Measurements from ENCODE around the gene TNFAIP8.

TNFAIP8 gene

GRCh38 chr5:119356612-119357188 lies 881 bp downstream of the TNFAIP8 start:
- Histone ChIP-seq H3K27me3 (ENCODE audit: control insufficient read depth in 5 of 5, insufficient read depth in 4 of 5, low read length in 5 of 5) (no peaks in the 10 kb centered on the region), H3K4me3 (ENCODE audit: low read depth in 1 of 5, low read length in 5 of 5) (peak overlapping the region; percentile 80 to 91 (median 82)), H3K27ac (ENCODE audit: low read depth, low read length) (peak overlapping the region; percentile 91), H3K9me3 (ENCODE audit: control insufficient read depth in 5 of 5, low read length in 5 of 5) (no peaks in the 10 kb centered on the region), H3K9ac (ENCODE audit: low read length in 5 of 5) (peak overlapping the region; percentile 57 to 91 (median 77)), H3K36me3 (ENCODE audit: control insufficient read depth in 5 of 5, insufficient read depth in 5 of 5, low read length in 5 of 5) (no peaks in the 10 kb centered on the region), H3K4me1 (ENCODE audit: control insufficient read depth in 5 of 5, insufficient read depth in 5 of 5, low read length in 5 of 5) (peaks cover 0 to 80% (median 73%) of the 10 kb centered on the region in 5 donors)

- H3K36me3 ChIP-seq (ENCODE audit: control insufficient read depth in 5 of 5, insufficient read depth in 5 of 5, low read length in 5 of 5), result no peaks in the 10 kb centered on the region
- H3K9me3 ChIP-seq (ENCODE audit: control insufficient read depth in 5 of 5, low read length in 5 of 5), result no peaks in the 10 kb centered on the region
- H3K4me3 ChIP-seq (ENCODE audit: low read depth in 1 of 5, low read length in 5 of 5), result peak overlapping the region; percentile 80 to 91 (median 82)
- H3K9ac ChIP-seq (ENCODE audit: low read length in 5 of 5), result peak overlapping the region in 4 of 5 donors; percentile 72 to 91 (median 80)
- H3K27ac ChIP-seq (ENCODE audit: low read depth, low read length), result peak overlapping the region; percentile 91
- peaks cover 0 to 83% (median 77%) of the 10 kb centered on the region in 5 donors for H3K4me1 ChIP-seq (ENCODE audit: control insufficient read depth in 5 of 5, insufficient read depth in 5 of 5, low read length in 5 of 5)
- no peaks in the 10 kb centered on the region for H3K27me3 ChIP-seq (ENCODE audit: control insufficient read depth in 5 of 5, insufficient read depth in 4 of 5, low read length in 5 of 5)
Observed at GRCh38 chr5:119357270-119357669, 1.5 kb downstream of the TNFAIP8 start.

DNA sequence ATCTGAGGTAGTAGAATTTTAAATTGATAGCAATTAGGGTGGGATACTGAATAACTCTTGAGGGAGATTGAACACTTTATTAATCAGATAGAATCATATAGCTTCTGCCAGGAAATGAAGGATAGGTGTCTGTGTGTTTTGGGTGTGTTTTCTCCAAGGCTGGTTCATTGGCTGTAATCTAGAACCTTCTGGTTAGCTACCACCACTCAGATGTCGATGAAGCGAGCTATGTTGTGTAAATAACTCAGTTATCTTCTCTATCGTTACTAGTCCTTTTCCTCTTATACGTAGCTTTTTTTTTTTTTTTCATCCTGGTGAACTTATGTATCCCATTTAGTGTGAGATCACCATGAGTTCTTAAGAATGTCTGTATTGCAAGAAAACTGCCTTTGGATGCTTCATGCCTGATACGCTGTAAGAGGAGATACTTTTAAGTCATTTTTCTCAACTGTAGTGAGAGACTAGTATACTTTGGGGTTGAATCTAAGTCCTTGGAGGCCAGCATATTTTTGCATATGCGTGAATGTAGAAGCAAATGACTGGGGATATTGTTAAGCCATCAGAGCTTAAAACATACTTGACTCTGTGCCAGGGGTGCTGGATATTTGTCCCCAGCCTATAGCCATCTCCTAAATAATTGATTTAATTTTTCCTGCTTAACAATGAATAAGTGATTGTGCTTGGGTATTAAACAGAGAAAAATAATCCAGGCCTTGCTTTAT lies 2.1 kb downstream of the TNFAIP8 start:
- H3K4me3 ChIP-seq (ENCODE audit: low read depth in 1 of 5, low read length in 5 of 5), result peak overlapping the region in 4 of 5 donors; percentile 80 to 87 (median 81)
- H3K27ac ChIP-seq (ENCODE audit: low read depth, low read length), result no peak overlapping the region
- peak overlapping the region in 1 of 5 donors; percentile 72 for H3K9ac ChIP-seq (ENCODE audit: low read length in 5 of 5)

GRCh38 chr5:119358530-119358900 lies 2.7 kb downstream of the TNFAIP8 start:
- Histone ChIP-seq H3K4me3 (ENCODE audit: low read depth in 1 of 5, low read length in 5 of 5) (peak overlapping the region in 1 of 5 donors; percentile 0), H3K9ac (ENCODE audit: low read length in 5 of 5) (no peak overlapping the region), H3K4me1 (ENCODE audit: control insufficient read depth in 5 of 5, insufficient read depth in 5 of 5, low read length in 5 of 5) (peaks cover 0 to 87% (median 69%) of the 10 kb centered on the region in 5 donors), H3K27me3 (ENCODE audit: control insufficient read depth in 5 of 5, insufficient read depth in 4 of 5, low read length in 5 of 5) (no peaks in the 10 kb centered on the region), H3K36me3 (ENCODE audit: control insufficient read depth in 5 of 5, insufficient read depth in 5 of 5, low read length in 5 of 5) (no peaks in the 10 kb centered on the region), H3K27ac (ENCODE audit: low read depth, low read length) (no peak overlapping the region), H3K9me3 (ENCODE audit: control insufficient read depth in 5 of 5, low read length in 5 of 5) (no peaks in the 10 kb centered on the region)

More for the DNA sequence above, 2.1 kb downstream of the TNFAIP8 start:
- Histone ChIP-seq H3K4me1 (ENCODE audit: control insufficient read depth in 5 of 5, insufficient read depth in 5 of 5, low read length in 5 of 5) (peaks cover 0 to 89% (median 75%) of the 10 kb centered on the region in 5 donors), H3K27me3 (ENCODE audit: control insufficient read depth in 5 of 5, insufficient read depth in 4 of 5, low read length in 5 of 5) (no peaks in the 10 kb centered on the region), H3K9me3 (ENCODE audit: control insufficient read depth in 5 of 5, low read length in 5 of 5) (no peaks in the 10 kb centered on the region), H3K36me3 (ENCODE audit: control insufficient read depth in 5 of 5, insufficient read depth in 5 of 5, low read length in 5 of 5) (no peaks in the 10 kb centered on the region)

- H3K27me3 ChIP-seq (ENCODE audit: control insufficient read depth in 5 of 5, insufficient read depth in 4 of 5, low read length in 5 of 5), result no peaks in the 10 kb centered on the region
- peak overlapping the region in 1 of 5 donors; percentile 0 for H3K4me3 ChIP-seq (ENCODE audit: low read depth in 1 of 5, low read length in 5 of 5)
- peak overlapping the region; percentile 14 for H3K27ac ChIP-seq (ENCODE audit: low read depth, low read length)
- H3K4me1 ChIP-seq (ENCODE audit: control insufficient read depth in 5 of 5, insufficient read depth in 5 of 5, low read length in 5 of 5), result peaks cover 0 to 83% (median 64%) of the 10 kb centered on the region in 5 donors
- no peak overlapping the region for H3K9ac ChIP-seq (ENCODE audit: low read length in 5 of 5)
- H3K36me3 ChIP-seq (ENCODE audit: control insufficient read depth in 5 of 5, insufficient read depth in 5 of 5, low read length in 5 of 5), result no peaks in the 10 kb centered on the region
- H3K9me3 ChIP-seq (ENCODE audit: control insufficient read depth in 5 of 5, low read length in 5 of 5), result no peaks in the 10 kb centered on the region
Observed at GRCh38 chr5:119358901-119359603, 3.2 kb downstream of the TNFAIP8 start.

GRCh38 chr5:119359737-119360413 lies 4.1 kb downstream of the TNFAIP8 start:
- H3K4me1 ChIP-seq (ENCODE audit: control insufficient read depth in 5 of 5, insufficient read depth in 5 of 5, low read length in 5 of 5), result peaks cover 0 to 80% (median 59%) of the 10 kb centered on the region in 5 donors
- peak overlapping the region in 1 of 5 donors; percentile 8 for H3K9ac ChIP-seq (ENCODE audit: low read length in 5 of 5)
- peak overlapping the region; percentile 15 for H3K27ac ChIP-seq (ENCODE audit: low read depth, low read length)
- no peak overlapping the region for H3K4me3 ChIP-seq (ENCODE audit: low read depth in 1 of 5, low read length in 5 of 5)
- no peaks in the 10 kb centered on the region for H3K9me3 ChIP-seq (ENCODE audit: control insufficient read depth in 5 of 5, low read length in 5 of 5)
- no peaks in the 10 kb centered on the region for H3K27me3 ChIP-seq (ENCODE audit: control insufficient read depth in 5 of 5, insufficient read depth in 4 of 5, low read length in 5 of 5)
- H3K36me3 ChIP-seq (ENCODE audit: control insufficient read depth in 5 of 5, insufficient read depth in 5 of 5, low read length in 5 of 5), result no peaks in the 10 kb centered on the region

- Histone ChIP-seq H3K36me3 (ENCODE audit: control insufficient read depth in 5 of 5, insufficient read depth in 5 of 5, low read length in 5 of 5) (no peaks in the 10 kb centered on the region), H3K27ac (ENCODE audit: low read depth, low read length) (peak overlapping the region; percentile 51), H3K4me3 (ENCODE audit: low read depth in 1 of 5, low read length in 5 of 5) (no peak overlapping the region), H3K4me1 (ENCODE audit: control insufficient read depth in 5 of 5, insufficient read depth in 5 of 5, low read length in 5 of 5) (peaks cover 0 to 80% (median 59%) of the 10 kb centered on the region in 5 donors), H3K9ac (ENCODE audit: low read length in 5 of 5) (peak overlapping the region in 1 of 5 donors; percentile 8), H3K9me3 (ENCODE audit: control insufficient read depth in 5 of 5, low read length in 5 of 5) (no peaks in the 10 kb centered on the region), H3K27me3 (ENCODE audit: control insufficient read depth in 5 of 5, insufficient read depth in 4 of 5, low read length in 5 of 5) (no peaks in the 10 kb centered on the region)
Observed at GRCh38 chr5:119360905-119361593, 5.2 kb downstream of the TNFAIP8 start.

DNA sequence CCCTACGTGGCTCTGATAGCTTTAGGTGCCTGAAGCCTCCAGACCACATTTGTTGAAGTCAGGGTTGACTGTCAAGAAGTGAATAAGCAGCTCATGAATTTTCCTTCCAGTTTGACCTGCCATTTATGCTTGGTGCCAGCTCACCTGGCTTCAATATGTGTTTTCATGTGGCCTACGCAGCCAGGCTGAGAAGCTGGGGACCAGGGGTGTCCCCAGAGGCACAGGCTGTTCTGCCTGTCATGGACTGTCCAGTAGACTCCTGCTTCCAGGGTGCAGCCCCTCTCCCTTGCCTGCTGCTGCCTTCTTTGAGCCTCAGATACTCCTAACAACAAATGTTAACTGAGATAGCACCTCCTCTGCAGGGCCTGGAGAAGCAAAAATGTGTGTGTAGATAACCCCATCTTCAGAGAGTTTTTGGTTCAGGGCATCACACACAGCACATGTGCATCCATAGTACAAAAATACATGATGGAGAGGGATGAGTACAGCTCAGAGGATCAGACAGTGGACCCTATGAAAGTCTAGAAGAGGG lies 5.8 kb downstream of the TNFAIP8 start:
- Histone ChIP-seq H3K4me1 (ENCODE audit: control insufficient read depth in 5 of 5, insufficient read depth in 5 of 5, low read length in 5 of 5) (peaks cover 0 to 80% (median 61%) of the 10 kb centered on the region in 5 donors), H3K27ac (ENCODE audit: low read depth, low read length) (peak overlapping the region; percentile 51), H3K4me3 (ENCODE audit: low read depth in 1 of 5, low read length in 5 of 5) (no peak overlapping the region), H3K27me3 (ENCODE audit: control insufficient read depth in 5 of 5, insufficient read depth in 4 of 5, low read length in 5 of 5) (no peaks in the 10 kb centered on the region), H3K36me3 (ENCODE audit: control insufficient read depth in 5 of 5, insufficient read depth in 5 of 5, low read length in 5 of 5) (no peaks in the 10 kb centered on the region), H3K9ac (ENCODE audit: low read length in 5 of 5) (no peak overlapping the region), H3K9me3 (ENCODE audit: control insufficient read depth in 5 of 5, low read length in 5 of 5) (no peaks in the 10 kb centered on the region)

DNA sequence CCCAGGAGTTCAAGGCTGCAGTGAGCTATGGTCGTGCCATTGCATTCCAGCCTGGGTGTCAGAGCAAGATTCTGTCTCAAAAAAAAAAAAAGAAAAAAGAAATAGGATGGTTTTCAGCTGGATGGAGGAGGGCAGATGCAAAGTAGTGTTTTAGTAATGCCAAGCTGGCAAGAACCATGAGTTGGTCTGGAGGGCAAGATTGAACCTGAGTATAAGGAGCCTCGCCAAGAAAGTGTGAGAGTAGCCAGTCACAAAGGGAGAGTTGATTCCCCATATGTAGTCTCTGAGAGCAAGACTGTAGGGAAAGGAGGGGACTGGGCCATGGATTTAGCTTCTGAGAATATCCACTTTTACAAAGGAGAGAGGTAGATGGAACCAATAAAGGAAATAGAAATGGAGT lies 6.9 kb downstream of the TNFAIP8 start:
- H3K27ac ChIP-seq (ENCODE audit: low read depth, low read length), result peak overlapping the region; percentile 51
- H3K9me3 ChIP-seq (ENCODE audit: control insufficient read depth in 5 of 5, low read length in 5 of 5), result no peaks in the 10 kb centered on the region
- H3K4me3 ChIP-seq (ENCODE audit: low read depth in 1 of 5, low read length in 5 of 5), result no peak overlapping the region
- no peak overlapping the region for H3K9ac ChIP-seq (ENCODE audit: low read length in 5 of 5)
- H3K27me3 ChIP-seq (ENCODE audit: control insufficient read depth in 5 of 5, insufficient read depth in 4 of 5, low read length in 5 of 5), result no peaks in the 10 kb centered on the region
- peaks cover 0 to 78% (median 61%) of the 10 kb centered on the region in 5 donors for H3K4me1 ChIP-seq (ENCODE audit: control insufficient read depth in 5 of 5, insufficient read depth in 5 of 5, low read length in 5 of 5)
- no peaks in the 10 kb centered on the region for H3K36me3 ChIP-seq (ENCODE audit: control insufficient read depth in 5 of 5, insufficient read depth in 5 of 5, low read length in 5 of 5)
